HFFc6 (cell line): ENCODE results near the gene ZNF3. TPM values are rescaled to one million over a fixed set of nuclear protein-coding genes. Genes with fewer than 3 reads are reported as not detected.
A peak's percentile ranks its signal among the peaks of the same experiment; 100 is the strongest.

Experiments used
- DNase-seq: peaks from one replicate; pipeline ENCODE4 v3.0.0-alpha.2; 2018
- H3K27ac Mint-ChIP-seq: 2 replicates; pipeline ENCODE4 v1.8.0; 2020; ENCODE audit warnings: mild to moderate bottlenecking, mixed read lengths
- H3K27me3 Mint-ChIP-seq: 2 replicates; pipeline ENCODE4 v1.8.0; 2021; ENCODE audit warnings: mild to moderate bottlenecking, moderate library complexity, mixed read lengths; ENCODE audit not compliant: insufficient read depth
- H3K36me3 Mint-ChIP-seq: 2 replicates; pipeline ENCODE4 v1.8.0; 2021; ENCODE audit warnings: low read depth, mixed read lengths
- H3K4me1 Mint-ChIP-seq: 2 replicates; pipeline ENCODE4 v1.8.0; 2020; ENCODE audit warnings: low read depth, mixed read lengths
- H3K4me3 Mint-ChIP-seq: 2 replicates; pipeline ENCODE4 v1.8.0; 2020; ENCODE audit warnings: mild to moderate bottlenecking, moderate library complexity, mixed read lengths
- H3K9me3 Mint-ChIP-seq: 2 replicates; pipeline ENCODE4 v1.8.0; 2020; ENCODE audit warnings: mild to moderate bottlenecking, mixed read lengths
- total RNA-seq, 6 experiments: library from RNA; stranded (reverse); fragmentation: NEBNext Ultra II Directional; extraction: Animal tissue kit (Norgen Biotek cat#: 25700); gene quantifications; 2 replicates in 1 of 6; 3 replicates in 5 of 6; pipeline ENCODE4 v1.2.3, GENCODE V29; 2021
- TF ChIP-seq, protein P1 (sequence below): fragments of 200-600 bp; sonication (generic); IDR thresholded peaks from 2 replicates; pipeline ENCODE4 v1.5.0; 2021; ENCODE audit warnings: antibody characterized with exemption, mild to moderate bottlenecking

The ZNF3 gene
- total RNA-seq, 6 experiments from 2014 or later, result 16.5 to 19.4 (median 18.3) TPM

DNA sequence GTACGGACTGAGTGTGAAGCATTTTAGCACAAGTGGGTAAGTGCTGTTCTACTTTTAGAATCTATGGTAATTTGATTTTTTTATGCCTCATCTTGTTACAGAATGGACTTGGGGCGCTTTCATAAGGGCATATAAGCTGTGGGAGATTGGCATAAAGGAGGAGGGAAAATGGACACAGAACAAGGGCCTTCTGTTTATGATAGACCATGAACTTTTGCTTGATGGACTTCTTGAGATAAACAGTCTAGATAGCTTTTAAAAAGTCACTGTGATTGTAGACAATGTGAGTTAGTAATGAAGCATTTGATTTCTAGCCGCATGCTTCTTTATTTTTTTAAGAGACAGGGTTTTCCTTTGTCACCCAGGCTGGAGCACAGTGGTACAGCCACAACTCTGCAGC lies 29.9 kb downstream of the ZNF3 start:
- H3K36me3 Mint-ChIP-seq, result no peaks in the 10 kb centered on the region; the same call in 1 of the 2 replicates
- no peaks in the 10 kb centered on the region for H3K9me3 Mint-ChIP-seq
- H3K27ac Mint-ChIP-seq, result no peak overlapping the region; the same call in 1 of the 2 replicates
- TF ChIP-seq, protein P1, sequence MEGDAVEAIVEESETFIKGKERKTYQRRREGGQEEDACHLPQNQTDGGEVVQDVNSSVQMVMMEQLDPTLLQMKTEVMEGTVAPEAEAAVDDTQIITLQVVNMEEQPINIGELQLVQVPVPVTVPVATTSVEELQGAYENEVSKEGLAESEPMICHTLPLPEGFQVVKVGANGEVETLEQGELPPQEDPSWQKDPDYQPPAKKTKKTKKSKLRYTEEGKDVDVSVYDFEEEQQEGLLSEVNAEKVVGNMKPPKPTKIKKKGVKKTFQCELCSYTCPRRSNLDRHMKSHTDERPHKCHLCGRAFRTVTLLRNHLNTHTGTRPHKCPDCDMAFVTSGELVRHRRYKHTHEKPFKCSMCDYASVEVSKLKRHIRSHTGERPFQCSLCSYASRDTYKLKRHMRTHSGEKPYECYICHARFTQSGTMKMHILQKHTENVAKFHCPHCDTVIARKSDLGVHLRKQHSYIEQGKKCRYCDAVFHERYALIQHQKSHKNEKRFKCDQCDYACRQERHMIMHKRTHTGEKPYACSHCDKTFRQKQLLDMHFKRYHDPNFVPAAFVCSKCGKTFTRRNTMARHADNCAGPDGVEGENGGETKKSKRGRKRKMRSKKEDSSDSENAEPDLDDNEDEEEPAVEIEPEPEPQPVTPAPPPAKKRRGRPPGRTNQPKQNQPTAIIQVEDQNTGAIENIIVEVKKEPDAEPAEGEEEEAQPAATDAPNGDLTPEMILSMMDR, result no peak
- H3K4me1 Mint-ChIP-seq, result peaks cover 25% of the 10 kb centered on the region
- peak overlapping the region; percentile 66 for H3K4me3 Mint-ChIP-seq
- DNase-seq, result no peak
- no peaks in the 10 kb centered on the region; the same call in 1 of the 2 replicates for H3K27me3 Mint-ChIP-seq

DNA sequence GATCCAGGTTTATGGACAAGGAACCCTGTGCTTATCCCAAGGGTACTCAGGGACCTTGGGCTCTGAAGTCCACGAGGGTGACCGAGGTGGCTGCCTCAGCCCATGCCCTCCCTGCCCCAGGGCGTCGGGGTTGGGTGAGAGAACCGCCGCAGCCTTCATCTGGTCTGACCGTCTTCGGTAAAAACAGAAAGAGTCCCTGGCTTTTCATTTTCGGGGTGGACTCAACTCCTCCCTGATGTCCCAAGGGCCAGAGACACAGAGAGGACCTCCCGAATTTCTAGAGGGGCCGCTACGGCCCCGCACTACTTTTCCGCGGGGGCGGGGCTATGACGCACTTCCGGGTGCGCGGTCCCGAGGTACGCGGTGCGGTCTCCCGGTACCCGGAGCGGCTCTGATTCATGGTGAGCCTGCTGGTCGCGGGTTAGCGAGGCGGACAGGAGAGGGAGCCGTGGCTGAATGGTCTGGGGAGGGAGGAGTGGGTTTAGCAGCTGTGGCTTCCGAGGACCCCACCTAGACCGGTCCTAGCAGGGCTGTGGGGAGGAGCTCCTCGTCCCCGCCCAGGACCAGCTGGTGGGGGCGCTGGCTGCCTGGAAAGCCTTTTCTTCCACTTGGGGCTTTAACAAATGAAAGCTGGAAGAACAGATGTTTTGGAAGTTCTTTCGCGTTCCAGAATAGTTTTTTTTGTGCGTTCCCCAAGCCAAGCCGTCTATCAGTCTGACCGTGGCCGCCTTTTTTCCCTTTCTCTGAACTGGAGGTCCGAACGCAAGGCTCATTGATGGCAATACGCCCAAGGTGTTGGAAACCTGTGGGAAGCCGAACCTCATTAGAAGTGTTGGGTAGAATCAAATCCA lies 31.9 kb downstream of the ZNF3 start, which contains the start of gene ZSCAN21:
Gene ZSCAN21 (plus strand): TSS at position 334 of the 851 bp plus-strand sequence. CDS start 7,233 bp downstream, outside the sequence.
- peaks cover 25% of the 10 kb centered on the region for H3K4me1 Mint-ChIP-seq
- peak; percentile 71 for DNase-seq
- peak within 1 kb of the TSS; percentile 95 for H3K27ac Mint-ChIP-seq
- no peaks in the 10 kb centered on the region; the same call in 1 of the 2 replicates for H3K27me3 Mint-ChIP-seq
- peak within 1 kb of the TSS; percentile 95 for H3K4me3 Mint-ChIP-seq
- TF ChIP-seq, protein P1, result peak; percentile 54
- H3K36me3 Mint-ChIP-seq, result no peaks in the 10 kb centered on the region; the same call in 1 of the 2 replicates
- H3K9me3 Mint-ChIP-seq, result no peaks in the 10 kb centered on the region

DNA sequence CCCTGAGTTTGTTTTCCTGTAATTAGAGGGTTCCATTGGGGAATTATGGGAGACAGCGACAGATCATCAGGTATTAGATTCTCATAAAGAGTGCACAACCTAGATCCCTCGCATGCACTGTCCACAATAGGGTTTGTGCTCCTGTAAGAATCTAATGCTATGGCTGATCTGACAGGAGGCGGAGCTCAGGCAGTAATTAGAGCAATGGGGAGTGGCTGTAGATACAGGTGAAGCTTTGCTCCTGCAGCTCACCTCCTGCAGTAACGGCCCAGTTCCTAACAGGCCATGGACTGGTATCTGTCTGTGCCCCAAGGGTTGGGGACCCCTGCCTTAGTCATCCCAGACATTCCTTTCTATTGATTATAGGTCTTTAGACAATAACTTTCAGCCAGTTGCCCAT lies 32.8 kb downstream of the ZNF3 start:
- Mint-ChIP-seq H3K4me3 (peak overlapping the region; percentile 27; the same call in 1 of the 2 replicates), H3K4me1 (peaks cover 25% of the 10 kb centered on the region), H3K36me3 (no peaks in the 10 kb centered on the region; the same call in 1 of the 2 replicates), H3K27me3 (no peaks in the 10 kb centered on the region; the same call in 1 of the 2 replicates), H3K27ac (peak overlapping the region; percentile 34), H3K9me3 (no peaks in the 10 kb centered on the region)
- no peak for DNase-seq
- TF ChIP-seq, protein P1, result no peak

DNA sequence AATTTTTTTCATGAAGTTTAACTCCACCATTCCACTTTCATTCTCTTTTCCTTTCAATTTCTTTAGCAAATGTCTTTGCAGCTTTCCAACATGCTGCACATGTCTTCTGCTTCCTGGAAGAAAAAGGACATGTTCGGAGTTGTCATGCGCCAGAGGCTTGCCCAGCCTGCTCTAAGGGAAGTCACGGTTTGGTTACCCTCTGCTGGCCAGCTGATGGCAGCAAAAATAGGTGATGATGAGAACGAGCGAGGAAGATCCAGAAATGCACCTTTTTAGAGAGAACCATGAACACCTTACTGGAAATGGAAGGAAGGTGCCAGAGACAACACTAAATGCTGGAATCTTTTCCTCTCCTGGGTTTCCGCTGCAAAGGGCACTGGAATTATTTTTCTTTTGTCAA lies 36.8 kb downstream of the ZNF3 start:
- TF ChIP-seq, protein P1, result no peak
- DNase-seq, result no peak

DNA sequence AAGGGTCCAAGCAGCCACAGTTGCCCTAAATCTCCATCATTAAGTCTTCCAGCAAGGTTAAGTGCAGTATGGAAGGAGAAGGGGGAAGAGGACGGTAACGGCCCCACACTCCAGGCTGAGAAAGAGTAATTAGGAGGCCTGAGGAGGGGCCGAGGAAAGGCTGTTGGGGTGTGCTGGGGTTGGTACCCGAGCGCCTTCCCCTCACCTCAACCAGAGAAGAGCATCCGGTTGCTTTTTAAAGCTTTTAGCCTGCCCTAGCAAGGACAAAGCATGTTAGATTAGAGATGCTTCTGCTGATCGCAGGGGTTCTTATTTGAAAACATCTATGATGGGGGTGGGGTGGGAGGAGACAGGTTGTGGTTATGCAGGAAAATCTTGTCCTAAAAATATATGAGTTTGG lies 40.9 kb downstream of the ZNF3 start:
- TF ChIP-seq, protein P1, result no peak
- no peak overlapping the region for H3K27ac Mint-ChIP-seq
- no peaks in the 10 kb centered on the region for H3K9me3 Mint-ChIP-seq
- no peaks in the 10 kb centered on the region for H3K27me3 Mint-ChIP-seq
- peaks cover 22% of the 10 kb centered on the region for H3K36me3 Mint-ChIP-seq
- no peak overlapping the region for H3K4me3 Mint-ChIP-seq
- no peak for DNase-seq
- H3K4me1 Mint-ChIP-seq, result peaks cover 33% of the 10 kb centered on the region

More for the DNA sequence above, 36.8 kb downstream of the ZNF3 start:
- Mint-ChIP-seq H3K27me3 (no peaks in the 10 kb centered on the region; the same call in 1 of the 2 replicates), H3K36me3 (no peaks in the 10 kb centered on the region), H3K4me1 (peaks cover 28% of the 10 kb centered on the region), H3K27ac (no peak overlapping the region), H3K4me3 (no peak overlapping the region), H3K9me3 (no peaks in the 10 kb centered on the region)
